Kidney epithelial cell (primary cell): ENCODE results near the gene DBH. TPM values are rescaled to one million over a fixed set of nuclear protein-coding genes. Genes with fewer than 3 reads are reported as not detected.

Experiments used
- DNase-seq: peaks from one replicate; pipeline ENCODE4 v3.0.0-alpha.2; 2010; ENCODE audit warnings: low read depth
- H3K27me3 ChIP-seq: 2 replicates; pipeline ENCODE4 v1.6.0; 2011; ENCODE audit warnings: low read length; ENCODE audit not compliant: control insufficient read depth, insufficient read depth
- H3K36me3 ChIP-seq: 2 replicates; pipeline ENCODE4 v1.5.1; 2011; ENCODE audit warnings: low read length; ENCODE audit not compliant: control insufficient read depth, insufficient read depth
- H3K4me3 ChIP-seq: 2 replicates; pipeline ENCODE4 v1.5.1; 2011; ENCODE audit warnings: low read depth, mild to moderate bottlenecking, control low read depth, low read length
- total RNA-seq: library from RNA; depleted of rRNA; stranded (reverse); fragments of >200 nt; gene quantifications from 2 replicates; pipeline ENCODE4 v1.2.3, GENCODE V29; 2015
- TF ChIP-seq, protein P1 (sequence below): IDR thresholded peaks from 2 replicates; pipeline ENCODE4 v1.5.1; 2011; ENCODE audit warnings: mild to moderate bottlenecking, moderate library complexity, low read length, control low read depth, inconsistent platforms; ENCODE audit not compliant: insufficient read depth, poor library complexity, severe bottlenecking

The DBH gene
- total RNA-seq, 1 donor from 2014 or later, result not detected

DNA sequence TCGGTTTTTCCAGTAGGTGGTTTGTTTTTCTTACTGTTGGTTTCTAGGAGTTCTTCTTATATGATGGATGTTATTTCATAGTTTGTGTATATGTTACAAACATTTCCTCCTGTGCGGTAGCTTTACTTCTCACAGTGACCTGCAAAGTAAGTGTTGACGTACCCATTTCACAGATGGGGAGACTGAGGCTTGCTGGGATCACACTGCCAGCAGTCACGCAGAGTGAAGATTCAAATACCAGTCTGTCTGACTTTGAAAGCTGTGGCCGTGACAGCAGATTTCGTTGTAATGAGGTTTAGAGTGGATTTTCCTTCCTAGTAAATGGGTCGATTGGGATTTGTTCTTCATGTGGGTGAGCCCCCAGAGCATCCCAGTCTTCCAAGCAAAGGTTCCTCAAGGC, 13.0 kb downstream of the DBH start:
- H3K36me3 ChIP-seq, result no peaks in the 10 kb centered on the region
- no peak for DNase-seq
- TF ChIP-seq, protein P1, sequence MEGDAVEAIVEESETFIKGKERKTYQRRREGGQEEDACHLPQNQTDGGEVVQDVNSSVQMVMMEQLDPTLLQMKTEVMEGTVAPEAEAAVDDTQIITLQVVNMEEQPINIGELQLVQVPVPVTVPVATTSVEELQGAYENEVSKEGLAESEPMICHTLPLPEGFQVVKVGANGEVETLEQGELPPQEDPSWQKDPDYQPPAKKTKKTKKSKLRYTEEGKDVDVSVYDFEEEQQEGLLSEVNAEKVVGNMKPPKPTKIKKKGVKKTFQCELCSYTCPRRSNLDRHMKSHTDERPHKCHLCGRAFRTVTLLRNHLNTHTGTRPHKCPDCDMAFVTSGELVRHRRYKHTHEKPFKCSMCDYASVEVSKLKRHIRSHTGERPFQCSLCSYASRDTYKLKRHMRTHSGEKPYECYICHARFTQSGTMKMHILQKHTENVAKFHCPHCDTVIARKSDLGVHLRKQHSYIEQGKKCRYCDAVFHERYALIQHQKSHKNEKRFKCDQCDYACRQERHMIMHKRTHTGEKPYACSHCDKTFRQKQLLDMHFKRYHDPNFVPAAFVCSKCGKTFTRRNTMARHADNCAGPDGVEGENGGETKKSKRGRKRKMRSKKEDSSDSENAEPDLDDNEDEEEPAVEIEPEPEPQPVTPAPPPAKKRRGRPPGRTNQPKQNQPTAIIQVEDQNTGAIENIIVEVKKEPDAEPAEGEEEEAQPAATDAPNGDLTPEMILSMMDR, result no peak
- no peak overlapping the region for H3K4me3 ChIP-seq
- H3K27me3 ChIP-seq, result peaks cover 15% of the 10 kb centered on the region

DNA sequence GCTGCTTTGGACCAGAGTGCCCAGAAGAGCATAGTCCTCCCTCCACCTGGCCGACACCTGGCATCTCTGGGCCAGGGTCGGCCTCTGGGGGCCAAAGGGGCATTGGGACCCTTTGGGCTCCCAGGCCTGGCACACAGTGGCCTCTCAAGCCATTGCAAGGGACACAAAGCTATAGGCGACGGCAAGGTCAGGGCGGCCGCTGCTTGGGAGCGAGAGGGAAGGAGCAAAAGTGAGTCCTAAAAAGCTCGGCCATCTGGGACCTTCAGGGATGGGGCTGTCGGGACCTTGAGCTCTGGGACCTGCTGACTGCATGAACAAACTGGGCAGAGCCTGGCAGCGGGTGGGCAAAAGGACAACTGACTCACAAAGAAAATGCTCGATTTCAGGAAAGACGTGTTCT, 13.9 kb downstream of the DBH start:
- Histone ChIP-seq H3K36me3 (no peaks in the 10 kb centered on the region), H3K27me3 (peaks cover 18% of the 10 kb centered on the region), H3K4me3 (no peak overlapping the region)
- no peak for DNase-seq
- TF ChIP-seq, protein P1, result no peak

DNA sequence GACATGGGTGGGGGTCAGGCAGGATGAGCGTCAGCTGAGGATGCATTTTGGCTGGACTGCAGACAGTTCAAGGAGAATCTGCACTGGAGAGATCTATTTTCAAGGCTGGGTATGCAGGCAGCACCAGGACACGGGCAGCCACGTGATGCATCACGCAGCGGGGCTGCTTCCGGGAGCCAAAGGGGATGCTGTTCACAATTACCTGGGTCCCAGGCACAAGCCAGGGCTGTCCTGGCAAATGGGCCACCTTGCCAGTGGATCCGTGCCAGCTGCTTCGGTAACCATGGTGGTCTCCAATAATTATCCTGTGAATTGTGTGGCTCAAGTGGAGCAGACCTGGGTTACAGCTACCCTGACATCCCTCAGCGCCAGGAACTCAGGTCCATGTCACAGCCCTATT, 17.5 kb downstream of the DBH start:
- Histone ChIP-seq H3K4me3 (no peak overlapping the region), H3K27me3 (peaks cover 42% of the 10 kb centered on the region)
- TF ChIP-seq, protein P1, result no peak

DNA sequence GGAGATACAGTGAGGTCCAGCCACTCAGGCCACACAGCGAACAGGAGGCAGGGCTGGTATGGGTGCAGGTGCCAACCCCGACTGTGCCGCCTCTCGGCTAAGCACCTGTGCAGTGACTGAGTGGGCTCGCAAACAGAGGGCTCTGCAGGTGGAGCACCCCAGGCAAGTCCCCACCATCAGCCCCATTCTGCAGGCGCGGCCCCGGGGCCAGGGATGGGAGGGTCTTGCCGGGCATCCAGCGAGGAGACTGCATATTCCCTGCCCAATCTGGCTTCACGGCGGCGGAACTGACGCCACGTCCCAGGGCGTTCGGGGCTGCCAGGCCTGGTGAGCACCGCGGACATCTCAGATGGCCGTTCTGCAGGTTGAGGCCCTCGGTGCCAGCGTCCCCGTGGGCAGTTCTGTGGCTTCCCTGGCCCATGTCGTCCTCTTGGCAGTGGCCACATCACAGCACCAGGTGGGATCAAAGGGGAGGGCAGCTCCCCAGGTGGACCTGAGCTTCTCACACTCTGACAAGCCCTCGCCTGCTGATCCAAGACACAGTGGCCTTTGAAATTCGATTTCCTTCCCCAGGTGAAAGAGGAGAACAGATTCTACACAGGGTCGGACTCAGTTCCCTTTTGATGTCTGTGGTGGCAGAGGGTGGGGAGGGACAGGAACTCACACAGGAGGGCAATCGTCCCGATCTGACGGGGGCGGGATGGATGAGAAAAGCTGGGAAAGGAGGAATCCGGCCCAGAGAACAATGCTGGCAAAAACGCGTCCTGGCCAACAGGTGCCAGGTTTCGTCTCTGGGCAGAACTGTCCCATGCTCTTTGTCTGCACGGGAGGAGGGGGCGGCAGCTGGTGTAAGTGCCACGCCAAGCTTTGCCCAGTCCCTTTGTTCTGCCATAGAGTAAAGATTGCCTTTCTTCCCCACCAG, 18.8 kb downstream of the DBH start:
- TF ChIP-seq, protein P1, result no peak
- Histone ChIP-seq H3K36me3 (no peaks in the 10 kb centered on the region), H3K27me3 (peaks cover 55% of the 10 kb centered on the region), H3K4me3 (no peak overlapping the region)
- no peak for DNase-seq

More for the DNA sequence above, 17.5 kb downstream of the DBH start:
- no peak for DNase-seq
- no peaks in the 10 kb centered on the region for H3K36me3 ChIP-seq

DNA sequence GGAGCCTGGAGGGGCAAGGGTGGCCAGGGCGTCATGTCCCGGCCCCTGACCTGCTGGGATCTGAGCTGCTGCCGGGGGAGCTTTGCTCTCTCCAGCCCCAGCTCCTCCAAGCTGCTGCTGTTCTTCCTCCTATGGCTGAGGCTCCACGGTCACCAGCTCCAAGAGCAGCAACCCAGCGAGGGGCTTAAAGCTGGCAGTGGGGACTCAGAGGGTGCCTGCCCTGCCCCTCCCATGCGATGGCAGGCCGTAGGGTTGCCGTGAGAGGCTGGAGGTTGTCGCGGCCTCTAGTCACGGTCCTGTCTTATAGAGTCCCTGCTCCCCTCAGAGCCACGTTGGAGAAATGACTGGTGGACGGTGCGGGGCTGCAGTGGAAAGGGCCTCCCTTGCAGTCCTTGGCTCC, 19.5 kb downstream of the DBH start:
- TF ChIP-seq, protein P1, result no peak
- Histone ChIP-seq H3K4me3 (no peak overlapping the region), H3K27me3 (peaks cover 59% of the 10 kb centered on the region), H3K36me3 (no peaks in the 10 kb centered on the region)
- no peak for DNase-seq
